H1 (cell line): ENCODE data around the gene ZNF598. TPM values are rescaled to one million over a fixed set of nuclear protein-coding genes. Genes with fewer than 3 reads are reported as not detected.

Experiments used
- CTCF ChIA-PET: fragments of 300-600 bp; sonication (Branson Sonifier 250); formaldehyde crosslinking; loops from one replicate; lab custom pipeline; 2021; ENCODE audit not compliant: partially characterized antibody; lab: Charles Lee
- POLR2A ChIA-PET: fragments of 300-600 bp; sonication (Branson Sonifier 250); formaldehyde crosslinking; loops from one replicate; lab custom pipeline; 2021; ENCODE audit warnings: inconsistent platforms; ENCODE audit not compliant: partially characterized antibody; lab: Charles Lee
- DNase-seq, 2 experiments: peaks; one replicate each; pipeline versions ENCODE4 v3.0.0 to v3.0.0-alpha.2; 2010 to 2022; ENCODE audit warnings: low spot score in 2 of 2, low read depth in 1 of 2, mixed read lengths in 1 of 2
- FAIRE-seq: peaks from 2 replicates; lab custom pipeline; 2011; peaks lifted over from hg19 to GRCh38; lab: Jason Lieb, UNC
- H2AFZ ChIP-seq: 2 replicates; pipeline ENCODE4 v1.8.1; 2012; ENCODE audit warnings: low read length, inconsistent platforms
- H2AK5ac ChIP-seq: 2 replicates; pipeline ENCODE4 v1.6.1; 2013; ENCODE audit warnings: low read depth, low read length
- H2BK120ac ChIP-seq: replicated peaks from 2 replicates; pipeline ENCODE3; 2013; ENCODE audit warnings: low read depth, low read length, inconsistent platforms
- H2BK12ac ChIP-seq: 2 replicates; pipeline ENCODE4 v1.6.1; 2013; ENCODE audit warnings: low read depth, low read length
- H2BK15ac ChIP-seq: 2 replicates; pipeline ENCODE4 v1.6.1; 2013; ENCODE audit warnings: low read length
- H2BK20ac ChIP-seq: 2 replicates; pipeline ENCODE4 v1.6.1; 2013; ENCODE audit warnings: low read length
- H2BK5ac ChIP-seq: 2 replicates; pipeline ENCODE4 v1.6.1; 2013; ENCODE audit warnings: low read depth, low read length
- H3K14ac ChIP-seq: 2 replicates; pipeline ENCODE4 v1.6.1; 2013; ENCODE audit warnings: inconsistent platforms; ENCODE audit not compliant: insufficient read length
- H3K18ac ChIP-seq: 2 replicates; pipeline ENCODE4 v1.6.1; 2013; ENCODE audit warnings: low read length; ENCODE audit errors: extremely low read depth
- H3K23ac ChIP-seq: 2 replicates; pipeline ENCODE4 v1.6.1; 2013; ENCODE audit warnings: inconsistent platforms; ENCODE audit not compliant: insufficient read length
- H3K23me2 ChIP-seq: 2 replicates; pipeline ENCODE4 v1.6.1; 2013; ENCODE audit warnings: low read depth, low read length
- H3K27ac ChIP-seq: 2 replicates; pipeline ENCODE4 v1.6.1; 2011; ENCODE audit warnings: low read depth, low read length, inconsistent platforms
- H3K27me3 ChIP-seq, 4 experiments: replicated peaks in 1 of 4; 1 replicate in 1 of 4; 2 replicates in 3 of 4; pipeline versions ENCODE4 v1.6.1 to v1.8.1; 2011 to 2013; ENCODE audit warnings: low read length in 3 of 4, mild to moderate bottlenecking in 3 of 4, inconsistent platforms in 2 of 4, mixed read lengths in 2 of 4, moderate library complexity in 1 of 4; ENCODE audit not compliant: control insufficient read depth in 3 of 4, insufficient read depth in 3 of 4; ENCODE audit errors: extremely low read depth in 1 of 4
- H3K36me3 ChIP-seq, 4 experiments: 2 replicates each; pipeline versions ENCODE4 v1.6.1 to v1.8.1; 2011 to 2013; ENCODE audit warnings: mild to moderate bottlenecking in 4 of 4, low read length in 3 of 4, moderate library complexity in 2 of 4, control low read depth in 1 of 4, inconsistent platforms in 1 of 4; ENCODE audit not compliant: insufficient read depth in 4 of 4, control insufficient read depth in 2 of 4
- H3K4ac ChIP-seq: replicated peaks from 2 replicates; pipeline ENCODE3; 2013; ENCODE audit warnings: low read length, low read depth, mixed read lengths, inconsistent platforms; ENCODE audit not compliant: insufficient read length
- H3K4me1 ChIP-seq, 4 experiments: replicated peaks in 1 of 4; 1 replicate in 1 of 4; 2 replicates in 3 of 4; pipeline versions ENCODE4 v1.6.1 to v1.8.1; 2011 to 2013; ENCODE audit warnings: low read length in 3 of 4, inconsistent platforms in 2 of 4, mixed read lengths in 1 of 4; ENCODE audit not compliant: insufficient read depth in 4 of 4, control insufficient read depth in 3 of 4
- H3K4me2 ChIP-seq, 2 experiments: 2 replicates each; pipeline versions ENCODE4 v1.6.1 to v1.8.1; 2011 to 2013; ENCODE audit warnings: low read depth in 2 of 2, low read length in 2 of 2, control low read depth in 1 of 2, inconsistent platforms in 1 of 2, mild to moderate bottlenecking in 1 of 2; ENCODE audit not compliant: insufficient read depth in 1 of 2
- H3K4me3 ChIP-seq, 4 experiments: fragments of 200-600, 300-600 bp in 1 of 4; sonication (generic), shearing (Covaris generic), sonication (Bioruptor Twin) in 1 of 4; 2 replicates each; pipeline versions ENCODE4 v1.5.1 to v1.8.1; 2011 to 2016; ENCODE audit warnings: low read length in 4 of 4, low read depth in 3 of 4, control low read depth in 2 of 4, inconsistent platforms in 2 of 4, mild to moderate bottlenecking in 2 of 4, mixed read lengths in 1 of 4, moderate library complexity in 1 of 4; ENCODE audit not compliant: insufficient read depth in 2 of 4; ENCODE audit errors: extremely low read depth in 1 of 4
- H3K56ac ChIP-seq: replicated peaks from 2 replicates; pipeline ENCODE3; 2013; ENCODE audit warnings: low read depth, mild to moderate bottlenecking, mixed read lengths, low read length, inconsistent platforms; ENCODE audit not compliant: insufficient read length
- H3K79me1 ChIP-seq: 2 replicates; pipeline ENCODE4 v1.6.1; 2013; ENCODE audit warnings: low read depth, low read length, control low read depth
- H3K79me2 ChIP-seq, 2 experiments: 2 replicates each; pipeline versions ENCODE4 v1.6.1 to v1.8.1; 2012 to 2013; ENCODE audit warnings: low read length in 2 of 2, mild to moderate bottlenecking in 2 of 2, inconsistent platforms in 1 of 2; ENCODE audit not compliant: insufficient read depth in 2 of 2, control insufficient read depth in 1 of 2
- H3K9ac ChIP-seq, 4 experiments: replicated peaks in 1 of 4; 1 replicate in 1 of 4; 2 replicates in 3 of 4; pipeline versions ENCODE4 v1.6.1 to v1.8.1; 2011 to 2013; ENCODE audit warnings: low read depth in 3 of 4, low read length in 3 of 4, control low read depth in 2 of 4, mild to moderate bottlenecking in 2 of 4, moderate library complexity in 2 of 4, inconsistent platforms in 1 of 4; ENCODE audit errors: extremely low read depth in 1 of 4
- H3K9me3 ChIP-seq, 2 experiments: 2 replicates each; pipeline versions ENCODE4 v1.6.1 to v1.8.1; 2012 to 2013; ENCODE audit warnings: mild to moderate bottlenecking in 2 of 2, moderate library complexity in 2 of 2, control low read depth in 1 of 2, inconsistent platforms in 1 of 2, low read depth in 1 of 2, low read length in 1 of 2, mixed read lengths in 1 of 2; ENCODE audit not compliant: insufficient read depth in 2 of 2
- H4K20me1 ChIP-seq, 2 experiments: replicated peaks in 1 of 2; 2 replicates each; pipeline versions ENCODE3 to v1.8.1; 2011 to 2013; ENCODE audit warnings: inconsistent platforms in 2 of 2, low read length in 2 of 2, mild to moderate bottlenecking in 1 of 2; ENCODE audit not compliant: insufficient read depth in 2 of 2, control insufficient read depth in 1 of 2
- H4K5ac ChIP-seq: 2 replicates; pipeline ENCODE4 v1.6.1; 2013; ENCODE audit warnings: low read length, low read depth, mixed read lengths, inconsistent platforms; ENCODE audit not compliant: insufficient read length
- H4K8ac ChIP-seq: 2 replicates; pipeline ENCODE4 v1.8.0; 2013; ENCODE audit warnings: mild to moderate bottlenecking, moderate library complexity, low read length, inconsistent platforms; ENCODE audit not compliant: insufficient read depth; ENCODE audit errors: extremely low read depth
- H4K91ac ChIP-seq: replicated peaks from 2 replicates; pipeline ENCODE3; 2013; ENCODE audit warnings: low read length, mixed read lengths, inconsistent platforms; ENCODE audit not compliant: insufficient read length
- ATF2 ChIP-seq: IDR thresholded peaks from 2 replicates; pipeline ENCODE4 v1.6.1; 2012; ENCODE audit warnings: low read length, inconsistent platforms
- ATF3 ChIP-seq: IDR thresholded peaks from 2 replicates; pipeline ENCODE4 v1.6.1; 2011; ENCODE audit warnings: low read depth, mild to moderate bottlenecking, low read length; ENCODE audit not compliant: insufficient read depth
- CEBPB ChIP-seq: IDR thresholded peaks from 2 replicates; pipeline ENCODE4 v1.6.1; 2012; ENCODE audit warnings: low read depth, low read length
- CHD2 ChIP-seq: IDR thresholded peaks from 2 replicates; pipeline ENCODE4 v1.6.1; 2012; ENCODE audit warnings: low read length, improper control_type of control experiment
- FOSL1 ChIP-seq: IDR thresholded peaks from 2 replicates; pipeline ENCODE4 v1.6.1; 2011; ENCODE audit warnings: mild to moderate bottlenecking, low read depth, low read length, moderate library complexity; ENCODE audit not compliant: insufficient read depth
- HDAC6 ChIP-seq: IDR thresholded peaks from one replicate; pipeline ENCODE4 v1.7.1; 2012; ENCODE audit warnings: low read depth, mild to moderate bottlenecking, inconsistent platforms, low read length, moderate library complexity
- KDM1A ChIP-seq: fragments of 200-600, 300-600 bp; sonication (generic); IDR thresholded peaks from 2 replicates; pipeline ENCODE4 v1.7.1; 2016; ENCODE audit warnings: mild to moderate bottlenecking, low read length, borderline replicate concordance
- POLR2AphosphoS5 ChIP-seq: IDR thresholded peaks from 2 replicates; pipeline ENCODE4 v1.6.1; 2011; ENCODE audit warnings: low read depth, low read length
- RXRA ChIP-seq: IDR thresholded peaks from 2 replicates; pipeline ENCODE4 v1.6.1; 2011; ENCODE audit warnings: low read depth, mild to moderate bottlenecking, low read length, moderate library complexity; ENCODE audit not compliant: insufficient read depth
- SP4 ChIP-seq: IDR thresholded peaks from 2 replicates; pipeline ENCODE4 v1.6.1; 2012; ENCODE audit warnings: low read length, inconsistent platforms
- WGBS, 2 experiments: shearing (Covaris generic) in 1 of 2; methylation state at CpG; one replicate each; pipeline versions ENCODE4 v1.1.6 to v1.1.7; 2013 to 2015; ENCODE audit warnings: low lambda C conversion rate in 2 of 2, mixed read lengths in 2 of 2, inconsistent platforms in 1 of 2, low coverage in 1 of 2, missing lambda C conversion rate in 1 of 2; ENCODE audit not compliant: insufficient replicate concordance in 2 of 2, insufficient coverage in 1 of 2, insufficient read length in 1 of 2; ENCODE audit errors: extremely low coverage in 1 of 2, missing lambda C conversion rate in 1 of 2; 5-methylcytosine and 5-hydroxymethylcytosine counted together
- polyA plus RNA-seq, 7 experiments: library from polyadenylated mRNA; depleted of rRNA in 3 of 7; stranded (reverse) in 5 of 7; unstranded in 2 of 7; fragments of >200 nt in 5 of 7; fragments of 200-250 nt in 2 of 7; gene quantifications; 1 replicate in 5 of 7; 2 replicates in 1 of 7; 4 replicates in 1 of 7; pipeline versions ENCODE4 v1.2.1 to v1.2.3, GENCODE V29; 2011 to 2013; ENCODE audit warnings: missing spikeins in 2 of 7, mixed read lengths in 2 of 7
- total RNA-seq: library from RNA; stranded (reverse); fragmentation: NEBNext Ultra II Directional; extraction: Animal tissue kit (Norgen Biotek cat#: 25700); gene quantifications from 2 replicates; pipeline ENCODE4 v1.2.1, GENCODE V29; 2021

Gene ZNF598
- total and polyA plus RNA-seq, 2 of the 8 experiments (the other 6 are each of a cell fraction or from before 2014, with no cell fraction given), result 29.3 to 47.6 TPM

DNA sequence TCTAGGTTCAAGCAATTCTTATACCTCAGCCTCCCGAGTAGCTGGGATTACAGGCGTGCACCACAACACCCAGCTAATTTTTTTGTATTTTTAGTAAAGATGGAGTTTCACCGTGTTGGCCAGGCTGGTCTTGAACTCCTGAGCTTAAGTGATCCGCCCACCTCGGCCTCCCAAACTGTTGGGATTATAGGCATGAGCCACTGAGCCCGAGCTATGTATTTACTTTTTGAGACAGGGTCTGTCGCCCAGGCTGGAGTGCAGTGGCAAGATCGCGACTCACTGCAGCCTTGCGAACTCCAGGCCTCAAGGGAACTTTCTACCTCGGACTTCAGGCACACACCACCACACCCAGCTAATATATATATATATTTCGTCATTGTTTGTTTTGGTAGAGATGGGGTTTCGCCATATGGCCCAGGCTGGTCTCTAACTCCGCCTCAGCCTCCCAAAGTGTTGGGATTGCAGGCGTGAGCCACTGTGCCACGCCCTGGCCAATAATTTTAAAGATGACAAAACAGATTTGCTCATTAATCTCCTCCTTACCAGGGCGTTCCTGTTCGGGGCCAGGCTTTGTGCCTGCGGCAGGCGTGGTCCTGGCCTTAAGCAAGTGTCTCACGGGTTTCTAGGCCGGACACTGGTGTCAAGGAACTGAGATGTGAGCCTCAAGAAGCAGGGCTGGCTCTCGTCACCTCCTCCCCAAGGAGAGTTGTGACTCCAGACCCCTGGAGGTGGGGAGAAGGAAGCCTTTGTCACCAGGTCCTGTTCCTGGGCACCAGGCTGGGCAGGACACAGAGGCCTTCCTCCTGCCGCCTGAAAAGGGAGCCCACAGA is 5.7 kb upstream of the ZNF598 start:
- H3K9ac ChIP-seq, result no peak overlapping the region
- no peak for TF ChIP-seq RXRA
- no peak for TF ChIP-seq CEBPB
- no peak for TF ChIP-seq HDAC6
- no peak for TF ChIP-seq KDM1A
- no peak for TF ChIP-seq SP4
- no peak for TF ChIP-seq ATF3
- TF ChIP-seq FOSL1, result no peak
- TF ChIP-seq CHD2, result no peak
- TF ChIP-seq POLR2AphosphoS5, result no peak
- TF ChIP-seq ATF2, result no peak

More for the DNA sequence above, 5.7 kb upstream of the ZNF598 start:
- DNase-seq (no peak), FAIRE-seq (no peak)
- Histone ChIP-seq H2AFZ (no peak overlapping the region), H2BK15ac (no peak overlapping the region), H2BK12ac (no peak overlapping the region), H3K14ac (no peak overlapping the region), H3K27ac (no peak overlapping the region), H3K18ac (no peak overlapping the region), H2BK5ac (no peak overlapping the region), H3K79me2 (no peaks in the 10 kb centered on the region), H4K5ac (no peak overlapping the region), H4K91ac (no peak overlapping the region), H4K20me1 (no peaks in the 10 kb centered on the region), H2BK120ac (no peak overlapping the region), H2AK5ac (no peak overlapping the region), H2BK20ac (no peak overlapping the region), H3K4me3 (no peak overlapping the region), H3K23me2 (peaks cover 8% of the 10 kb centered on the region; the same call in 1 of the 2 replicates), H3K4me2 (no peak overlapping the region), H3K27me3 (peaks cover 13 to 23% (median 16%) of the 10 kb centered on the region in 4 experiments), H3K4ac (no peak overlapping the region), H3K56ac (no peak overlapping the region), H3K23ac (no peak overlapping the region), H3K79me1 (no peaks in the 10 kb centered on the region), H3K36me3 (peaks cover 0 to 5% (median 0%) of the 10 kb centered on the region in 4 experiments; a peak in 1 of 8 replicates), H3K9me3 (no peaks in the 10 kb centered on the region), H3K4me1 (peaks cover 2 to 15% (median 4%) of the 10 kb centered on the region in 4 experiments), H4K8ac (no peak overlapping the region)
- ChIA-PET CTCF (interaction anchor here (0.7 to 3.3 kb wide), 5 partner anchors 11 to 124 kb away, joined by 3 to 18 read pairs (median 7); no protein-coding TSS in a partner anchor), POLR2A (interaction anchor here (1.0 kb wide), 1 partner anchor 51 kb away, joined by 3 read pairs; the partner anchor contains the start of gene RPS2)
- WGBS, 2 experiments, result 87% methylated on average over 24 of the region's 24 CpGs; no CpG with 5 or more reads in 1 of the 2 experiments
